Hypothalamus (tissue), 51 donors: ENCODE measurements around the gene SOBP.

Experiments
- DNase-seq, 51 donors: peaks; one replicate each; lab custom pipeline; 2025; lab: John Stamatoyannopoulos, UW

The SOBP gene

GRCh38 chr6:107673076-107673494 lies 183.2 kb downstream of the SOBP start:
- no peak for DNase-seq

GRCh38 chr6:107674995-107675738 lies 185.2 kb downstream of the SOBP start:
- DNase-seq, result peak in 50 of 51 donors; percentile 23 to 86 (median 65)

GRCh38 chr6:107676042-107676441 lies 186.1 kb downstream of the SOBP start:
- no peak for DNase-seq

- DNase-seq, result no peak
Observed at GRCh38 chr6:107677399-107677798, 187.5 kb downstream of the SOBP start.

- peak in 1 of 51 donors; percentile 31 for DNase-seq
Observed at GRCh38 chr6:107679457-107679856, 189.5 kb downstream of the SOBP start.

- DNase-seq, result no peak
Observed at GRCh38 chr6:107682721-107683120, 192.8 kb downstream of the SOBP start.

- no peak for DNase-seq
Observed at GRCh38 chr6:107683183-107683582, 193.3 kb downstream of the SOBP start.

GRCh38 chr6:107684996-107685395 lies 195.1 kb downstream of the SOBP start:
- no peak for DNase-seq

- no peak for DNase-seq
Observed at GRCh38 chr6:107689190-107689589, 199.3 kb downstream of the SOBP start.

GRCh38 chr6:107689951-107690642 lies 200.2 kb downstream of the SOBP start:
- no peak for DNase-seq

- DNase-seq, result peak in 1 of 51 donors; percentile 12
Observed at GRCh38 chr6:107690643-107691061, 200.7 kb downstream of the SOBP start.

- DNase-seq, result no peak
Observed at GRCh38 chr6:107691062-107691751, 201.3 kb downstream of the SOBP start.

GRCh38 chr6:107692351-107692750 lies 202.4 kb downstream of the SOBP start:
- DNase-seq, result no peak

- no peak for DNase-seq
Observed at GRCh38 chr6:107695061-107695720, 205.3 kb downstream of the SOBP start.

- no peak for DNase-seq
Observed at GRCh38 chr6:107697682-107698081, 207.8 kb downstream of the SOBP start.

- no peak for DNase-seq
Observed at GRCh38 chr6:107698146-107698545, 208.2 kb downstream of the SOBP start.

GRCh38 chr6:107699254-107699653 lies 209.3 kb downstream of the SOBP start:
- no peak for DNase-seq

GRCh38 chr6:107699697-107700325 lies 209.9 kb downstream of the SOBP start:
- DNase-seq, result no peak

- DNase-seq, result no peak
Observed at GRCh38 chr6:107703606-107704005, 213.7 kb downstream of the SOBP start.

- DNase-seq, result peak in 6 of 51 donors; percentile 2 to 58 (median 18)
Observed at GRCh38 chr6:107704347-107705013, 214.6 kb downstream of the SOBP start.
